Measurements from ENCODE around the gene KAZN. TPM values are rescaled to one million over a fixed set of nuclear protein-coding genes. Genes with fewer than 3 reads are reported as not detected.
"Not testable (repeated sequence)": the region's sequence is repeated elsewhere in the genome, so short reads cannot be mapped to it uniquely, and the experiment has no call there.

KAZN gene
- total RNA-seq, 2 experiments from 2014 or later, result 0.30 to 0.42 TPM

DNA sequence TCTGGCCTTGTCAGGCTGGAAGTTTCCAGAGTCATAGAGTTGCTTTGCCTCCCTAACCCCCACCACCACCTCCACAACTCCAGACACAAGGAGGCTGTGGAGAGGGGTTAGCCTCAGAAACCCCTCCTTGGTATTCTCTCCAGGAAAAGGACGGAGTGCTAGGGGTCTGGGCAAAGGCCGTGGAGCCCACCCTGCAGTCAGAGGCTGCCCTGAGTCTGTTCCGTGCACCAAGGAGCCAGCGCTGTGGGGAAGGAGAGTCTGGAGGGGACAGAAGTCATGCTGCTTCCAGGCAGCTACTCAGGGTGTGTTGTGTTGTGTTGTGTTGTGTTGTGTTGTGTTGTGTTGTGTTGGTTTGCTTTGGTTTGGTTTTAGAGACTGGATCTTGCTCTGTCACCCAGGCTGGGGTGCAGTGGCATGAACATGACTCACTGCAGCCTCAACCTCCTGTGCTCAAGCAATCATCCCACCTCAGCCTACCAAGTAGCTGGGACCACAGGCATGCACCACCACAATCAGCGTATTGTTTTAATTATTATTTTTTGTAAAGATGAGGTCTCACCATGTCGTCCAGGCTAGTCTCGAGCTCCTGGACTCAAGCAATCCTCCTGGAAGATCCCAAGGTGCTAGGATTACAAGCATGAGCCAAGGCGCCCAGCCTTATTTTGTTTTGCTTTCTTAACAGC lies 432.9 kb downstream of the KAZN start:
- POLR2A ChIA-PET, result no interaction called here
- CTCF ChIA-PET, result no interaction called here

GRCh38 chr1:15033264-15033663 lies 434.8 kb downstream of the KAZN start:
- CTCF ChIA-PET, result no interaction called here
- POLR2A ChIA-PET, result no interaction called here

- ChIA-PET CTCF (no interaction called here), POLR2A (no interaction called here)
Observed at GRCh38 chr1:15034656-15035055, 436.2 kb downstream of the KAZN start.

- CTCF ChIA-PET, result no interaction called here
- POLR2A ChIA-PET, result no interaction called here
Observed at GRCh38 chr1:15035236-15035635, 436.8 kb downstream of the KAZN start.

- POLR2A ChIA-PET, result no interaction called here
- CTCF ChIA-PET, result interaction anchor here (1.0 kb wide), 1 partner anchor 8 kb away, joined by 3 read pairs; no protein-coding TSS in a partner anchor
Observed at GRCh38 chr1:15036101-15036500, 437.6 kb downstream of the KAZN start.

- CTCF ChIA-PET, result no interaction called here
Observed at GRCh38 chr1:15038232-15039016, 439.9 kb downstream of the KAZN start.

GRCh38 chr1:15039017-15039648 lies 440.6 kb downstream of the KAZN start:
- ChIA-PET POLR2A (no interaction called here), CTCF (no interaction called here)

More at GRCh38 chr1:15038232-15039016, 439.9 kb downstream of the KAZN start:
- POLR2A ChIA-PET, result no interaction called here

- CTCF ChIA-PET, result no interaction called here
- POLR2A ChIA-PET, result no interaction called here
Observed at GRCh38 chr1:15039901-15040300, 441.4 kb downstream of the KAZN start.

- POLR2A ChIA-PET, CTCF ChIA-PET: not testable (repeated sequence)
Observed at GRCh38 chr1:15040685-15041084, 442.2 kb downstream of the KAZN start.

GRCh38 chr1:15042866-15043265 lies 444.4 kb downstream of the KAZN start:
- CTCF ChIA-PET, result no interaction called here
- POLR2A ChIA-PET, result no interaction called here

GRCh38 chr1:15043934-15044333 lies 445.4 kb downstream of the KAZN start:
- CTCF ChIA-PET, result no interaction called here
- POLR2A ChIA-PET, result no interaction called here

GRCh38 chr1:15045123-15045522 lies 446.6 kb downstream of the KAZN start:
- CTCF ChIA-PET, result no interaction called here

DNA sequence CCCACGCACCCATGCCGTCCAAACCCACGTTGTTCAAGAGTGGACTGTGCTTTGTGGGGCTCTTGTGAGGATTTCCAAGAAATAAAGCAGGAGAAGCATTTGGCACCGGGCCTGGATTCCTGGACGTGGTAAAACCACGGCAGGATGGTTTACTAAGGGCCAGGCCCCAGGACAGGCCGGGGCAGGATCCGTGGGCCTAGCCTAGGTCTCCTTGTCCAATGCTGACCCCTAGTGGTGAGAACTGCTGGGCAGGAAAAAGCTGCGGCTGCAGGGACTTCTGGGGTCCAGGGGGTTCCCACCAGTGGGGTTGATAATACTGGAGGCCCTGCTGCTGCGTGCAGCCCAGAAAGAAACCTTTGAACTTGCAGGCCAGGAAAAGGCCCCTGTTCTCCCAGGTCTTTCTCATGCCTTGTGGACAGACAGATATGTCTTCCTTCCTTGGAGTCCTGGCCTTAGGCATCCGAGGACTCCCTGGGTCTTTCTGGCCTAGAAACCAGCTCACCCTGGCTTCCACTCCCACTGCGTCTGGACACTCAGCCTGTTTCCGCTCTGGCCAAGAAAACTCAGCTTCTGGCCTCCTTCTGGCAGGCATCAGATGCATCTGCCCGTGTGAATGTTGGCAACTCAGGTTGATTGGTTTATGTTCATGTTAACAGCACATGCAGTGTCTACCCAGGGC lies 448.1 kb downstream of the KAZN start:
- ChIA-PET POLR2A (no interaction called here), CTCF (interaction anchor here (0.5 to 1.4 kb wide), 3 partner anchors 19 to 1210 kb away, joined by 3 to 4 read pairs (median 3); no protein-coding TSS in a partner anchor)

More at GRCh38 chr1:15045123-15045522, 446.6 kb downstream of the KAZN start:
- POLR2A ChIA-PET, result no interaction called here

- POLR2A ChIA-PET, result no interaction called here
- CTCF ChIA-PET, result interaction anchor here (0.5 to 1.4 kb wide), 3 partner anchors 19 to 1211 kb away, joined by 3 to 4 read pairs (median 3); no protein-coding TSS in a partner anchor
Observed at GRCh38 chr1:15047237-15047636, 448.8 kb downstream of the KAZN start.

GRCh38 chr1:15048437-15048980 lies 450.0 kb downstream of the KAZN start:
- ChIA-PET CTCF (no interaction called here), POLR2A (no interaction called here)

- POLR2A ChIA-PET, result no interaction called here
- CTCF ChIA-PET, result no interaction called here
Observed at GRCh38 chr1:15049067-15049466, 450.6 kb downstream of the KAZN start.

DNA sequence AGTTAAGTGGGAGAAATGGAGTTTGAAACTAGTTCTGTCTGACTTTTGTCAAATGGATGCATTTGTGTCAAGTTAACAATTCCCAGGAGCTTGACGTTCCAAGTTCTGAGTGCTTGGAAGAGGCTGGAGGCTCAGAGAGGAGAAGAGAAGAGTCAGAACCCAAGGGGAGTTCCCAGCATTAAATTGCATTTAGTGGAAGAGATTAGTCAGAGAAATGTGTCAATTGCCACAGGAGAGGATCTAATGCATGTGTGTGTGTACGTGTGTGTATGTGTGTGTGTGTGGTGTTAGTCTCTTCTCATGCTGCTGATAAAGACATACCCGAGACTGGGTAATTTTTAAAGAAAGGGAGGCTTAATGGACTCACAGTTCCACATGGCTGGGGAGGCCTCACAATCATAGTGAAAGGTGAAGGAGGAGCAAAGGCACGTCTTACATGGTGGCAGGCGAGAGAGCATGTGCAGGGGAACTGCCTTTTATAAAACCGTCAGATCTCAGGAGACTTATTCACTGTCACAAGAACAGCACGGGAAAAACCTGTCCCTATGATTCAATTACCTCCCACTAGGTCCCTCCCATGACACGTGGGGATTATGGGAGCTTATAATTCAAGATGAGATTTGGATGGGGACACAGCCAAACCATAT lies 453.5 kb downstream of the KAZN start:
- ChIA-PET CTCF (no interaction called here), POLR2A (no interaction called here)

DNA sequence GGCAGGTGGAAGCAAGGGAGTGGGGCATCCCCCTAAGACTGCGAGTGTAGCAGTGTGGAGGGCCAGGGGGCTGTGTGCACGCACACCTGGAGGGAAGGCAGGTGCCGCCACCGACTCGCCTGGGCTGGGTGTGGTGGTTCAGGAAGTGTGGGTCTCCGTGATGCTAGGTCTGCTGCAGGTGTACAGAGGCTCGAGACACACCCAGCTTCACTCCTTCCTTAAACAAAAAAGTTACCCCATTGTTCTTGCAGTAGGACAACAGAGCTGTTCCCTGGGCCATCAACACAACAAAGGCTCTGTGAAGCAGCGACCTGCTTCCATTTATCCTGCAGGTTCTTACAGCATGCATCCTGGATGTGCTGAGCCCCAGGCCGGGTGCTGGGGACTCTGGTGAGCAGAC lies 454.7 kb downstream of the KAZN start:
- CTCF ChIA-PET, result no interaction called here

GRCh38 chr1:15055736-15056415 lies 457.4 kb downstream of the KAZN start:
- CTCF ChIA-PET, result no interaction called here
- POLR2A ChIA-PET, result interaction anchor here (0.6 kb wide), 1 partner anchor 137 kb away, joined by 11 read pairs; no protein-coding TSS in a partner anchor

More for the DNA sequence above, 454.7 kb downstream of the KAZN start:
- POLR2A ChIA-PET, result no interaction called here

All from activated CD8-positive, alpha-beta memory T cell treated with anti-CD3 and anti-CD28 coated beads for 36 hours (primary cell).